GM10266 (cell line): ENCODE measurements around the gene PYGM.
A peak's percentile ranks its signal among the peaks of the same experiment; 100 is the strongest.

Experiments
- DNase-seq: peaks from one replicate; pipeline ENCODE4 v3.0.0; 2012; ENCODE audit errors: extremely low spot score
- CTCF ChIP-seq: IDR thresholded peaks from 2 replicates; pipeline ENCODE4 v1.5.1; 2012; ENCODE audit warnings: mild to moderate bottlenecking, low read depth; ENCODE audit not compliant: control insufficient read depth, insufficient read depth; ENCODE audit errors: missing control alignments

Gene PYGM

GRCh38 chr11:64726867-64727530 is 32.8 kb downstream of the PYGM start:
- TF ChIP-seq CTCF: no peak
- no peak for DNase-seq

GRCh38 chr11:64726211-64726641 is 33.5 kb downstream of the PYGM start:
- no peak for DNase-seq
- no peak for TF ChIP-seq CTCF

GRCh38 chr11:64724863-64725532 is 34.8 kb downstream of the PYGM start:
- DNase-seq: no peak

GRCh38 chr11:64723907-64724862 is 35.6 kb downstream of the PYGM start:
- no peak for TF ChIP-seq CTCF

More at GRCh38 chr11:64724863-64725532, 34.8 kb downstream of the PYGM start:
- no peak for TF ChIP-seq CTCF

GRCh38 chr11:64723117-64723906 is 36.5 kb downstream of the PYGM start, which contains the start of gene NRXN2:
Gene NRXN2, minus strand, starts transcription at chr11:64723197. Its CDS starts 9,498 bp downstream, at chr11:64713699.
- peak; percentile 97 for DNase-seq

More at GRCh38 chr11:64723907-64724862, 35.6 kb downstream of the PYGM start:
- DNase-seq: no peak

More at GRCh38 chr11:64723117-64723906, 36.5 kb downstream of the PYGM start, which contains the start of gene NRXN2:
- TF ChIP-seq CTCF: peak; percentile 96
